Measurements from ENCODE around the gene POSTN. TPM values are rescaled to one million over a fixed set of nuclear protein-coding genes. Genes with fewer than 3 reads are reported as not detected.

Gene POSTN
- total and polyA plus RNA-seq, 2 of the 4 experiments (the other 2 are of a cell fraction), result 32.6 to 44.7 TPM

GRCh38 chr13:37646531-37646930, 48.0 kb upstream of the POSTN start:
- Histone ChIP-seq H3K23ac (ENCODE audit: low read depth, low read length) (no peak overlapping the region), H4K8ac (ENCODE audit: low read depth in 2 of 2, low read length in 2 of 2) (no peak overlapping the region), H2BK20ac (ENCODE audit: low read depth, low read length) (no peak overlapping the region), H3K36me3 (ENCODE audit: control insufficient read depth, insufficient read depth, low read length) (no peaks in the 10 kb centered on the region; the same call in 1 of the 2 replicates), H4K5ac (ENCODE audit: low read depth, low read length) (no peak overlapping the region), H3K4ac (ENCODE audit: low read depth, low read length) (no peak overlapping the region), H3K79me1 (ENCODE audit: low read depth in 1 of 2, low read length in 2 of 2) (no peaks in the 10 kb centered on the region), H3K4me1 (ENCODE audit: control insufficient read depth, insufficient read depth, low read length) (peaks cover 9% of the 10 kb centered on the region), H3K4me2 (ENCODE audit: low read depth, low read length) (no peak overlapping the region), H3K9ac (ENCODE audit: low read depth, low read length) (no peak overlapping the region), H3K14ac (replicated peaks; ENCODE audit: low read depth, low read length) (no peak overlapping the region), H2AK9ac (replicated peaks; ENCODE audit: low read depth, low read length, poor library complexity) (no peak overlapping the region), H2BK5ac (ENCODE audit: low read depth, low read length, poor library complexity, severe bottlenecking) (no peak overlapping the region), H3K27me3 (ENCODE audit: control insufficient read depth, insufficient read depth, low read length) (no peaks in the 10 kb centered on the region), H3K18ac (ENCODE audit: low read depth, low read length) (no peak overlapping the region), H4K20me1 (ENCODE audit: insufficient read depth, low read length) (no peaks in the 10 kb centered on the region), H2AK5ac (ENCODE audit: low read depth, low read length) (no peak overlapping the region), H3K27ac (ENCODE audit: insufficient read depth, low read length) (no peak overlapping the region), H3K4me3 (ENCODE audit: insufficient read depth, low read depth, low read length) (no peak overlapping the region), H3K9me1 (ENCODE audit: insufficient read depth, low read length) (no peaks in the 10 kb centered on the region), H2BK120ac (ENCODE audit: low read depth, low read length) (no peak overlapping the region), H2AFZ (replicated peaks; ENCODE audit: low read length, poor library complexity) (no peak overlapping the region), H2BK15ac (ENCODE audit: low read depth, low read length) (no peak overlapping the region), H3K9me3 (ENCODE audit: control insufficient read depth, insufficient read depth, low read length) (no peaks in the 10 kb centered on the region), H3K56ac (ENCODE audit: extremely low read depth, insufficient read depth, low read length) (no peak overlapping the region), H4K91ac (ENCODE audit: insufficient read depth, low read depth, low read length) (no peak overlapping the region)
- ChIA-PET CTCF (no interaction called here), POLR2A (ENCODE audit: unreplicated experiment) (no interaction called here)
- no peak for DNase-seq
- ATAC-seq (ENCODE audit: low read depth), result no peak
- intact Hi-C loops (cut with micrococcal nuclease), result loop anchor here (10.0 kb wide), 2 partner anchors 578 to 1268 kb away; no protein-coding TSS in a partner anchor
- in situ Hi-C loops (cut with MboI; ENCODE audit: low sequenced_read_pairs), result loop anchor here (5.0 to 25.0 kb wide), 6 partner anchors 218 to 1116 kb away; partner anchors contain the start of gene TRPC4
- dilution Hi-C loops (cut with HindIII; ENCODE audit: low sequenced_read_pairs, unreplicated experiment), result no loop called here
- WGBS, 2 experiments (ENCODE audit: extremely low coverage in 2 of 2, insufficient read length in 1 of 2), result no CpG with 5 or more reads among the region's 3 CpGs
- TF ChIP-seq SMC3 (IDR thresholded peaks at IDR 0.05; ENCODE audit: low read depth, low read length) (no peak), RFX5 (IDR thresholded peaks at IDR 0.05; ENCODE audit: low read depth, low read length) (no peak), MAFK (IDR thresholded peaks at IDR 0.05; ENCODE audit: low read depth, low read length) (no peak), RCOR1 (IDR thresholded peaks at IDR 0.05; ENCODE audit: insufficient replicate concordance, low read length) (no peak), CEBPB (IDR thresholded peaks at IDR 0.05; ENCODE audit: low read depth, low read length) (no peak), USF2 (IDR thresholded peaks at IDR 0.05; ENCODE audit: low read depth, low read length) (no peak), POLR2A (IDR thresholded peaks at IDR 0.05; ENCODE audit: low read depth, low read length) (no peak), FOS (IDR thresholded peaks at IDR 0.05; ENCODE audit: low read depth, low read length) (no peak), RAD21 (IDR thresholded peaks at IDR 0.05; ENCODE audit: low read length) (no peak), CTCF (conservative IDR thresholded peaks at IDR 0.05; ENCODE audit: low read depth, low read length) (no peak), MAZ (IDR thresholded peaks at IDR 0.05; ENCODE audit: borderline replicate concordance, low read depth, low read length) (no peak), ELK1 (IDR thresholded peaks at IDR 0.05; ENCODE audit: borderline replicate concordance, low read depth, low read length) (no peak), CHD1 (IDR thresholded peaks at IDR 0.05; ENCODE audit: low read depth, low read length) (no peak), BHLHE40 (IDR thresholded peaks at IDR 0.05; ENCODE audit: low read depth, low read length) (no peak), NFE2L2 (IDR thresholded peaks at IDR 0.05; ENCODE audit: low read depth, low read length) (no peak)
- no TSS peak for BruUV-seq (replicated peaks)
